PFSK-1 (cell line): ENCODE measurements around the gene GNAS-AS1.

ENCODE experiments used
- FOXP2 ChIP-seq: optimal IDR thresholded peaks from 2 replicates; pipeline ENCODE3; 2011; ENCODE audit warnings: borderline replicate concordance, control low read depth, inconsistent platforms; ENCODE audit not compliant: insufficient read depth; ENCODE audit errors: extremely low read length, extremely low read depth
- POLR2AphosphoS5 ChIP-seq: IDR thresholded peaks from 2 replicates; pipeline ENCODE4 v1.6.1; 2012; ENCODE audit warnings: low read depth, mild to moderate bottlenecking, control low read depth, low read length, moderate library complexity
- TAF1 ChIP-seq: IDR thresholded peaks from 2 replicates; pipeline ENCODE4 v1.6.1; 2012; ENCODE audit warnings: low read length, control low read depth, borderline replicate concordance; ENCODE audit not compliant: insufficient read depth
- TF ChIP-seq, protein P1 (sequence below), 2 experiments: IDR thresholded peaks; 2 replicates each; pipeline versions ENCODE4 v1.6.1 to v1.8.0; 2011 to 2012; ENCODE audit warnings: low read depth in 2 of 2, low read length in 2 of 2, control low read depth in 1 of 2, inconsistent platforms in 1 of 2, mild to moderate bottlenecking in 1 of 2, moderate library complexity in 1 of 2; ENCODE audit not compliant: insufficient read depth in 1 of 2

- TF ChIP-seq POLR2AphosphoS5 (no peak), TAF1 (no peak), FOXP2 (no peak)
- TF ChIP-seq, protein P1, sequence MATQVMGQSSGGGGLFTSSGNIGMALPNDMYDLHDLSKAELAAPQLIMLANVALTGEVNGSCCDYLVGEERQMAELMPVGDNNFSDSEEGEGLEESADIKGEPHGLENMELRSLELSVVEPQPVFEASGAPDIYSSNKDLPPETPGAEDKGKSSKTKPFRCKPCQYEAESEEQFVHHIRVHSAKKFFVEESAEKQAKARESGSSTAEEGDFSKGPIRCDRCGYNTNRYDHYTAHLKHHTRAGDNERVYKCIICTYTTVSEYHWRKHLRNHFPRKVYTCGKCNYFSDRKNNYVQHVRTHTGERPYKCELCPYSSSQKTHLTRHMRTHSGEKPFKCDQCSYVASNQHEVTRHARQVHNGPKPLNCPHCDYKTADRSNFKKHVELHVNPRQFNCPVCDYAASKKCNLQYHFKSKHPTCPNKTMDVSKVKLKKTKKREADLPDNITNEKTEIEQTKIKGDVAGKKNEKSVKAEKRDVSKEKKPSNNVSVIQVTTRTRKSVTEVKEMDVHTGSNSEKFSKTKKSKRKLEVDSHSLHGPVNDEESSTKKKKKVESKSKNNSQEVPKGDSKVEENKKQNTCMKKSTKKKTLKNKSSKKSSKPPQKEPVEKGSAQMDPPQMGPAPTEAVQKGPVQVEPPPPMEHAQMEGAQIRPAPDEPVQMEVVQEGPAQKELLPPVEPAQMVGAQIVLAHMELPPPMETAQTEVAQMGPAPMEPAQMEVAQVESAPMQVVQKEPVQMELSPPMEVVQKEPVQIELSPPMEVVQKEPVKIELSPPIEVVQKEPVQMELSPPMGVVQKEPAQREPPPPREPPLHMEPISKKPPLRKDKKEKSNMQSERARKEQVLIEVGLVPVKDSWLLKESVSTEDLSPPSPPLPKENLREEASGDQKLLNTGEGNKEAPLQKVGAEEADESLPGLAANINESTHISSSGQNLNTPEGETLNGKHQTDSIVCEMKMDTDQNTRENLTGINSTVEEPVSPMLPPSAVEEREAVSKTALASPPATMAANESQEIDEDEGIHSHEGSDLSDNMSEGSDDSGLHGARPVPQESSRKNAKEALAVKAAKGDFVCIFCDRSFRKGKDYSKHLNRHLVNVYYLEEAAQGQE (IDR thresholded peaks at IDR 0.05; ENCODE audit: insufficient read depth in 1 of 2, low read depth in 2 of 2, low read length in 2 of 2) = no peak
Observed at GRCh38 chr20:58816051-58816450, 34.7 kb downstream of the GNAS-AS1 start.
